DMS 273 treated with DMSO at 0.1 percent for 48 hours (cell line): ENCODE data around the gene NEDD4L.
"Not testable (repeated sequence)": the region's sequence is repeated elsewhere in the genome, so short reads cannot be mapped to it uniquely, and the experiment has no call there.

Experiments
- DNase-seq: peaks from one replicate; lab custom pipeline; 2025; lab: John Stamatoyannopoulos, UW

The NEDD4L gene

DNA sequence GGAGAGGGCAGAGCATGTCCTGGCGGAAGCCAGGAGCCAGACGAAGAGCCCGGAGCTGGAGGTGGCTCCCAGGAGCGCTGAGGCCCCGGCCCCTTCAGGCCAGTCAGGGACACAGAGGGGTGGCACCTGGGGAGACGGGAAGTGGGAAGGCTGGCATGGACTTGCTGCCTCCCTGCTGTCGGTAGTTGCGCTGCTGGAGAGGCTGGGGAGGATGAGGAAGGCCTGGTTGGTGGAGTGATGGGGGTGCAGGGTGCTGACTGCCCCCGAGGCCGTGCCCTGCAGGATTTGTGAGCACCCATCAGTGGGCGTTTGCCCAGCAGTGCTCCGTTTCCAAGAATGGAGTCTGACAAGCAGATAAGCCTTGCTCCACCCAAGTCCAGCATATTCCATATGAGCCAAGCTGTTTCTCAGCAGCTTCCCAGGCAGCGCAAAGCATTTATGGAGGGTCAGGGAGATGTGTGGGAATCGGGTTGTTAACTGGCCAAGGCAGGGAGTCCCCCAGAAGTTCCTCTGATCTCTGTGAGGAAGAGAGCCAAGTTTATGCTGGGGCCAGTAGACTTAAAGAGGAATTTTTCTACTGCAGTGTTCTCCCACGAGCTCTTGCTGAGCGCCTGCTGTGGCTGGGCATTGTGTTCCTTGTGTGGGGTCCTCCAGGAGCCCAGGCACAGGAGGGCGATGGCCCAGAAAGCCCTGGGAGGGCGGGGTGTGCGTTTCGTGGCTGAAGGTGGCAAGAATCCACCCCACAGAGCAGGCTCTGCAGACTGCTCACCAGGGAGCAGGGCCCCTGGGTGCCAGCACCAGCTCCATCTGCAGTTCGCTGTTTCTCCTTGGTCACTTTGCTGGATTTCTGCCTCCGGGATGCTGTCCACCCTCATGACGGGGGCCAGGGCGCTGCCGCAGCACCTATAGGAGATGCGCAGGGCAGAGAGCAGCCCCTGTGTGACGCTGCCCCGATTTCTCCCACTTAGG lies 334.7 kb downstream of the NEDD4L start:
- DNase-seq, result no peak

DNA sequence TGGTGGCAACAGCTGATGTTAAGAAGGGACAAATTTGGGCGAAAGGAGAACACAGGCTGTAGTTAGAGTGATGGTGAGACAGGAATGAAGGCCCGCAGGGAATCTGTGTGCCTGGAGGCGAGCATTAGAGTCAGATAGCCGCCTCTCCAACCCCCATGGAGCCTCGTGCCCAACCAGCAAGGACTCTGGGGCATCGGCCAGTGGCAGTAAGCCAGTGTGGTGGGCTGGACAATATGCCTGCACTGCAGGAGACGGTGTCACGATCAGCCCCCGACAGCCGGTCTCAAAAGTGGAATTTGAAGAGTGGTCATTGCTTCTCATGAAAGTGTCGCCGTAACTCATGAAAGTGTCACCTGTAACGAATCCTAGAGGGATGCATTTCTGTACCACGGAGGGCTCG lies 335.4 kb downstream of the NEDD4L start:
- DNase-seq, result no peak

DNA sequence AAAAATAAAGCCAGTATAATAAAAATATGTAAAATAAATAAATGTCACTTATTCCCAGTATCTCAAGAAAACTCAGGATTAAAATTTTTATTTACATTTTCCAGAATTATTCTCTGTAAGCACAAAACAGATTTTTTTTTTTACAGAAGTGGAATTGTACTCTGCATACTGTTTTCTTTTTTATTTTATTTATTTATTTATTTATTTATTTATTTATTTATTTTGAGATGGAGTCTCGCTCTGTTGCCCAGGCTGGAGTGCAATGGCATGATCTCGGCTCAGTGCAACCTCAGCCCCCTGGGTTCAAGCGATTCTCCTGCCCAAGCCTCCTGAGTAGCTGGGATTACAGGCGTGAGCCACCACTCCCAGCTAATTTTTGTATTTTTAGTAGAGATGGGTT lies 336.1 kb downstream of the NEDD4L start:
- DNase-seq, result not testable (repeated sequence)

DNA sequence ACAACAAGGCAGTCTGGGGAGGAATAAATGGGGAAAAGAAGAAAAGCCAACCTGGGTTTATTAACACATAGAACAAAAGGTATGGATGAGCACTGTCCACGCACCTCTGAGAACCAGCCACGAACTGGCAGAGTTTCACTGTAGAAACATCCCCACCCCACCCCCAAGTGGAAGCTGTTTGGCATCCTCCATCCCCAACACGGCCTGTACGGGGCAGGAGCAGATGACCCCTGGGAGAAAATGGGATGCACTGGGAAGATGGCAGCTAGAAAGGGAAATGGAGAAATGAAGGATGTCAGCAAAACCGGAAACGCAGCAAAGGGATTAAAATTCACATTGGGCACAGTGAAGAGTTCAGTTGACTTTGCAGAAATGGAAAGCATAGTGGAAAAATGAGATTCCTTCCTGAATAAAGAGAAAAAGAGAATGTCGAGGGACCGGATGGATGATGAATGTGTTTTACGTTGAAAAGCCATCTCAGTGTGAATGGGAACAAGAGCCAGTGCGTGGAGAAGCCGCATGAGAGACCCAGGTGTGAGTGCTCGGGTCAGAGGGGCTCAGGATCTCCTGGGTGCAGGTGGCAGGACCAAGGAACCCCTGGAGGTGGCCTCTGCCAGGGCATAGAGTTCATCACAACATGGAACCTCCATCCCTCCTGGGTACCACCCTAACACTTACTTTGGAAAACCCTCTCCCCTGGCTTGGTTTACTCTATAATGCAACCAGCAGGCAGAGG lies 337.8 kb downstream of the NEDD4L start:
- DNase-seq, result no peak

DNA sequence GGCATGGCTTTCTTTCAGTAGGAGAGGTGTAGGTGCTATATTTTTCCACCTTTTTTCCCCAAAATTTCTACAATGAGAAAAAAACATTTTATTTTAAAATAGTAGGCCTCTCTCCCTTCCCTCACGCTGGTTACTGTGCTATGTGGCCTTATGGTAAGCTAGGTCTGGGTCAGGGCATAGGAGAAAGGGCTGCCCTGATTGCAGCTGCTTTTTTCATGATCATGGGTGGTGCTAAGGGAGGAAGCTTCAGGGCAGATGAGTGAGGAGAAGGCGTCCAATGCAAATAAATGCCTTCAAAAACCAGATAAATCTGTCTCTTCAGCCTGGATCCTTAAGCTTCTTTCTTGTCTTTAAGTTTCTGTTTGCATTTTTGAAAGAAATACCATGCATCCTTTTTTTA lies 338.4 kb downstream of the NEDD4L start:
- DNase-seq, result no peak

DNA sequence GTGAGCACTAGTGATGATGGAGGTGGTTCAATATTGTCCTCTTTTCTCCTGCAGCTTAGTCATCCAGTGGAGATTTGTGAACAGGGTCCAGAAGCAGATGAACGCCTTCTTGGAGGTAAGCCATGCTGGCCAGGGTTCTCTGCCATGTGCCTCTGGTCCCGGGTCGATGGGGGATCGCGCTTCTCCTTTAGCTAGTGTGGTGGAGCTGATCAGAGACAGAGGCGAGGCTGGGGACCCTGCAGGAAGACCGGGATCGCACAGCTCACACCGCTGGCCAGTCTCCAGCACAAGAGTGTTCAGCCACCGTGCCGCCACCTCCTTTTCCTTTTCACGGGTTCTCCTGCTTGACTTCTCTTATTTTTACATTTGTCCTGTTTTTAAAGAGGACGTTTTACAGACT lies 341.4 kb downstream of the NEDD4L start:
- DNase-seq, result no peak

DNA sequence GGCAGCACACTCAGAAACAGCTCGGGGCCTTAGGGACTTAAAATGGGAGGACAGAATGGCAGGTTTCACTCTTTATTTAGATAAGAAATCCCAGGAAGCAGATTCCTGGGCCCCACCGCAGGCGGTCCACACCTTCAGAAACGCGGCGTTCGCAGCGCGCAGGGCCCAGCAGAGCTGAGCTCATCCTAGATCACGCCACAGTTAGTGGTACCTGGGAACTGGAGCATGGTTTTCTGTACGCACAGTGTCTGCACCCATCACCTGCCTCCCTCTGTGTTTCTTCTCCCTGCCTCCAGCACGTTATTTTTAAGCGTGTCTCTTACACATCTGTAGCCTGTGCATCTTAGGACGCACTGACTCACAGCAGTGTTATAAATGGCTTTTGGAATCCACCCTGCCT lies 342.8 kb downstream of the NEDD4L start:
- no peak for DNase-seq

DNA sequence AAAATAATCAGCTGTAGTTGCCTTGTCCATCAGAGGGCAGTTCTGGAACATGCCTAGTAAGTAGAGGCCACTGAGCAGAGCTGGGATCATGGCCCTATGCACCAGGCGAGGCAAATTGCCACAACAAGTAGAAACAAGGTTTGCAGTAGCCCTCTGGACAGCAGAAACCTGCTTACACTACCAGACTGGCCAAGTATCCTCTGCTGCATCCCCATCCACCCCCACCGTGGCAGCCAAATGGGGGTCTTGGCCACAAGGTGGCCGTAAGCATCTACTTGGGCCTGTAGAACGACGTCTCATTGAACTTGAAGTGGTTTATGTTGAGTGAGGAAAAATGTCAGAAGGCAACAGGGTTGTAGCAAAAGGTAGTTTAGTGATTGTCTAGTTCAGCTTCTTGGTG lies 343.7 kb downstream of the NEDD4L start:
- DNase-seq, result no peak

DNA sequence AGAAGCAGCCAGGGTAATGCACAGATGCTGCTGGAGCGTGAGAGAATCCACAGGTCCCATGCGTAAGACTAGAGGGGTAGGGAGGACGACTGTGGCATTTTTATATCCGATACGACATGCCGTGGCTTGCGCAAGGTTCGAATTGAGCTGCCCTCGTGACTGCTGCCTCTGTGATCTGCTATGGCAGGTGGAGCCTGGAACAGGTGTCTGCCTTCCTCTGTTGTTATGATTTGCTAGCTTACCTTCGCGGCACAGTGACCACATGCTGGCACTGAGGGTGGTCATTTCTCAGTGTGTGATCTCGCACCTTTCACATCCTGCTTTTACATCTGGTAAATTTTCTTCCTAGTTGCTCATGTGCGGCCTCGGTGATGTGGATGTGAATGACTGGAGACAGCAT lies 344.7 kb downstream of the NEDD4L start:
- DNase-seq, result no peak

DNA sequence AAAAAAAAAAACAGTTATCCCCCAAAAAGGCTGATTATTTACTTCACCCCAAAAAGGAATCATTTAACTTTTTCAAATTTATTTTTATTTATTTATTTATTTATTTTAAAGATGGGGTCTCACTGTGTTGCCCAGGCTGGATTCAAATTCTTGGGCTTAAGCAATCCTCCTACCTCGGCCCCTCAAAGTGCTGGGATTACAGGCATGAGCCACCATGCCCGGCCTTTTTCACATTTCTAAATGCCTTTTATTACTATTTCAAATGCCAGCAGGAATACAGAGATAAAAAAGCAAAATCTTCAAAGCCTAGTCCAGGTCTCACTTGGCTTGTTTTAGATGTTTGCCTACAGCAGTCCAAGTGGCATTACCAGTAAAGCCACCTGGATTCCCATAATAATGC lies 345.7 kb downstream of the NEDD4L start:
- no peak for DNase-seq

DNA sequence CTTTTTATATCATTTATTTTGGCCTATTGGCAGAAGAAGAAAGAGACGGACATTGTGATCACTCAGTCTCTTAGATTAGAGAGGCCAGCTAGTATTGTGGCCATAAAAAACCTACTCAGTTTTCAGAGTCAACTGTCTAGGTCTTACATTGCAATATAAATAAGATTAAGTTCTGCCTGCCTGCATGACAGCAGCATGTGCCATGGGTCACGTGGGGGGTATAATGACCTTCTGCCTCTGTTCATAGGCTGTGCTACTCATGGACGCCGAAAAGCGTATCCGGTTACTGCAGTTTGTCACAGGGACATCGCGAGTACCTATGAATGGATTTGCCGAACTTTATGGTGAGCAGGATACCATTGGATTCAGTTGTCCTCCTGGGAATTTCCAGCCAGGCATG lies 346.4 kb downstream of the NEDD4L start:
- no peak for DNase-seq

DNA sequence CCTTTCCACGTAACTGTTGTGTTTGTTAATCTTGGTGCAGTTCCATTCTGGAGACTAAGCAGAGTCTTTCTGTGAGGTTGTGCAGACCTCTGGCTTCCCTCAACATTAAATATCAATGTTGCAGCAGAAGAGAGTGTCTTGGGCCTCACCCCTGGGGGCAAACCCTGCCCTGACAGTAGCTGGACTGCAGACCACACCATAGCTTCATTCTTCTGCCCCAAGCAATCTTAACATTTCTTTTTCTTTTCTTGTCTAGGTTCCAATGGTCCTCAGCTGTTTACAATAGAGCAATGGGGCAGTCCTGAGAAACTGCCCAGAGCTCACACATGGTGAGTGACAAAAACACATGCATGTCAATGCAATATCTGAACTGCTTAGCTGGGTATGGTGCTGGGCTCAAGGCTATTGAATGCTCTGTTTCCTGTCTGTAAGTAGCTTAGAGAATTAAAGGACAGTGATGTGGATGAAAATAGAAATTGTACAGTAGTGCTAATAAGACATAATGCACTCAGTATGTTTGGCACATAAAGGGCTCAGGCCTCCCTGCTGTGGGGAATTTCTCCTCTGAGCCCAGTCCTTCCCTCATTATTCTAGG lies 347.3 kb downstream of the NEDD4L start:
- no peak for DNase-seq

DNA sequence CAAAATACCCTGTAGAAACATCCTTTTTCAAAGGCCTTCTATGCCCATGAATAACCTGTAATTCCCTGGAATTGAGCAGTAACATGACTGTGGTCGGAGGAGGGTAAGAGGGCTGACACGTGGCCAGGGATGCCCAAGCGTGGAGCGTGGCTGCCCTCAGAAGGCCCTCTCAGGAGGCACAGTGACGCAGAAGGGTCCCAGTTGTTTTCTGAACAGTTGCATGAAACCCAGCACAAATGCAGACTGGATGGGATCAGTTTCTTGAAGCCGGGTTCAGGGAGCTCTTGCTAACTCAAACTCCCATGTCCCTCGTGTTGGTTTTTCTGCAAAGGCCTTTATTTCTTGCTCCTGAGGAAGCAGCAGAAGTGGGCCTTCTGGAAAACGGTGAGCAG lies 347.9 kb downstream of the NEDD4L start:
- DNase-seq, result no peak

DNA sequence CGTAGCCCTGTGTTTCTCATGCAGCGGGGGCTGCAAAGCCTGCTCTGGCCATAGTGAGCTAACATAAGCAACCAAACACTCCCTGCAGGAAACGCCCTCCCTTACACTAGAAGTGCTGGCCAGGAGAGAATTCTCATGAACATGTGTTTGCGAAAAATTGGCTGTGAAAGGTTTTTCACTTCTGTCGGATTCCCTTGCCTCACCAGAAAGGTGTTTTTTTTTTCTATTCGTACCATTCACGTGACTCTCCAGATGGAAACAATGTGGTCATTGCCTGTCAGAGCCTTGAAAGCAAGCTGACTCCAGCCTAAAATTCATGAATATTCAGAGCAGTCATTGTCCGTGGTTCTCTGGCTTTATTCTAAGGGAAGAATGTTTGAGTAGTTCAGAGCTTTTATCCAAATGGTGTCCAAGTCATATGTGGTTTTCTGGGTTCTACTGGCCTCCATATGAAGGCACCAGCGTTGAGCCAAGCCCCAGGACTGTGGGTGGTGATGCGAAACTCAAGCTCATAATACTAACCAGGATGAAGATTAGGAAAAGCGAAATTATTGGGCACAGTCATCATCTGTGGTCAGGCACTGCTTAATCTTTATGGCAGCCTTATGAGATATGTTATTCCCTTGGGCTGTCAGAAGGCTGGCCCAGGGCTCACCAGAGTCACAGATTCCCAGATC lies 348.4 kb downstream of the NEDD4L start:
- DNase-seq, result no peak

DNA sequence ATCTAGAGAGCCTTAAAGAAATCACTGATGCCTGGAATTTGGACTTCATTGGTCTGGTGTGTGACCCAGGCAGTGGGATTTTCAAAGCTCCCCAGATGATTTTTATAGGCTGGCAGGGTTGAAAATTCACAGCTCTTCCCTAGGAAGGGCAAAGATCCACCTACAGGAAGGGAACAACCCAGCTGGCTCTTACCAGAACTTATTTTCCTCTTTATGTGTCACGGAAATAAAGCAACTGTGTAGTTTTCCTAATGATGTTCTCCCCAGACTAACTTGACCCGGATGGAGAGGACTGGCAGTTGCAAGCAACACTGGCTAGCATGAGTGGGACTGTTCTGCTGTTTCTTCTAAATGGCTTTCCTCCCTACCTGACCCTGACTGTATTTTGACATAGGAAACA lies 349.3 kb downstream of the NEDD4L start:
- no peak for DNase-seq

DNA sequence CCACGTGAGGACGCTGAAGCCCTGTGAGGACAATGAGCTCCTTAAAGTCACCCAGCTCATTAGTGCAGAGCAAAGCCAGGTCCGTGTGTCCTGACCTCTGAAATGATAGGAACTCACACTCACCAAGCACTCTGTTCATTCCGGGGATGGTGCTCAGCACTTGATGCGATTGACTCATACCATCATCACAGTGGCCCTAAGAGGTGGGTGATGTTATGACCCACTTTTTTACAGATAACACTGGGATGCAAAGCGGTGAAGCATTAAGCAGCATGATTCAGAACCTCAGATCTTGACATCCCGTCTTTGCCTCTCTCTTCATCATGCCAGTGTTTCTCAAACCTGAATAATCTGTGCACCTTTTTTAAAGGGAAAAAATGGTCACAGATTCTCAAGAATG lies 350.0 kb downstream of the NEDD4L start:
- no peak for DNase-seq

DNA sequence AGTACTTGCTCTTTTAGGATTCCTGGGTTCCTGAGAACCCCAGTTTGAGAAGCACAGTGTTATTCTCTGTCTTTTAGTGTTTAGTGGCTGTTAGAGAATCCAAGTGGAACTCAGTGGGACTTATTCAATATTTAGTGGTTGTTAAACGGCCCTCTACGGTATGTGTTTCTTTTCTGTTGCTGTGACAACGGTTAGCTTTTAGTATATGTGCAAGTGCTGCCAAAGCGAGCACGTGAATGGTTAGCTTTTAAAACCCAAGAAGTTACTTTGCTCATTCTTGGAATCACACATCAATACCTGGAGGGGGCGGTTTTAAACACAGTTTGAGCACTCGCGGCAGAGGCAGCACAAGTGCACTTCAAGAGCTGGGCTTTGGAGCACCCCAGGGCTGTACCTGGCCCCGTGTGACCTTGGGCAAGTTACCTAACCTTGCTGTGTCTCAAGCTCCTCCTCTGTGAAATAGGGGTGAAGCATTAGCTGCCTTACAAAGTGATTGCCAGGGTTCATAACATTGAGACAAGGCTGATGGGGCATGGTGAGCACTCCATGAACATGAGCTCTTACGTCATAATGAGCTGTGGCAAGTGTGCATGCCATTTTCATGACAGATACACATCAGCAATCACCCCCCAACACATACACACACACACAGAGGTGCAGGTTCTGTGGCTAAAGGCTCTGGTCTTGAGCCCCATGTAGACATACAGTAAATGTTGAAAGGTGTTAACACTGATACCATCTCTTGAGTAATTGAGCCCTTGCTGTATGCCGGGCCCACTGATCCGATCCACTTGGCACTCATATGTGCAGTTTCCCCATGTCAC lies 350.8 kb downstream of the NEDD4L start:
- no peak for DNase-seq

DNA sequence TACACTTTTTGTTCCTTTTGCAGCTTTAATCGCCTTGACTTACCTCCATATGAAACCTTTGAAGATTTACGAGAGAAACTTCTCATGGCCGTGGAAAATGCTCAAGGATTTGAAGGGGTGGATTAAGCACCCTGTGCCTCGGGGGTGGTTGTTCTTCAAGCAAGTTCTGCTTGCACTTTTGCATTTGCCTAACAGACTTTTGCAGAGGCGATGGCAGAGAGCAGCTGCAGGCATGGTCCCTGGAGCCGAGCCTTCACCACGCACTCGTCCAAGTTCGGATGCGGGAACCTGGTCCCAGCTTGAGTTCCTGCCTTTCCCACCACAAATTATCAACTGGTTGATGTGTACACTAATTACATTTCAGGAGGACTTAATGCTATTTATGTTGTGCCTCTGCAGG lies 352.1 kb downstream of the NEDD4L start:
- DNase-seq, result no peak

DNA sequence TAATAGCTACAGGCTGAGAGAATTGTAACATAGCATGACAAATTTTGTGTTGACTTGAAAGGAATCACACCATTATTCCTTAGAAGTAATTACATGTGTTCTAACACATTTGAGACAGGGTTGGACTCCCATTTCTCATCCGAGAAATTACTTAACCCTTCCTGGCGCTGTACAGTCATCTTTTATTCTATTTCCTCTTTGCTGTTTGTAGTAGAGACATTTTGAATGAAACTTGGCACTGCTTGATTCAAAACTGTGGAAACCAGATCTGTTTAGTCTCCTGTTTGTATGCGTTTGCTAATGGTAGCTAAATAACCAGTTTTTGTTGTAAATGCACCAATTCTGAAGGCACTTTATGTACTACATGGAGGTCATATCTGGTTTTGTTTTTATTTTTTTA lies 352.9 kb downstream of the NEDD4L start:
- no peak for DNase-seq

DNA sequence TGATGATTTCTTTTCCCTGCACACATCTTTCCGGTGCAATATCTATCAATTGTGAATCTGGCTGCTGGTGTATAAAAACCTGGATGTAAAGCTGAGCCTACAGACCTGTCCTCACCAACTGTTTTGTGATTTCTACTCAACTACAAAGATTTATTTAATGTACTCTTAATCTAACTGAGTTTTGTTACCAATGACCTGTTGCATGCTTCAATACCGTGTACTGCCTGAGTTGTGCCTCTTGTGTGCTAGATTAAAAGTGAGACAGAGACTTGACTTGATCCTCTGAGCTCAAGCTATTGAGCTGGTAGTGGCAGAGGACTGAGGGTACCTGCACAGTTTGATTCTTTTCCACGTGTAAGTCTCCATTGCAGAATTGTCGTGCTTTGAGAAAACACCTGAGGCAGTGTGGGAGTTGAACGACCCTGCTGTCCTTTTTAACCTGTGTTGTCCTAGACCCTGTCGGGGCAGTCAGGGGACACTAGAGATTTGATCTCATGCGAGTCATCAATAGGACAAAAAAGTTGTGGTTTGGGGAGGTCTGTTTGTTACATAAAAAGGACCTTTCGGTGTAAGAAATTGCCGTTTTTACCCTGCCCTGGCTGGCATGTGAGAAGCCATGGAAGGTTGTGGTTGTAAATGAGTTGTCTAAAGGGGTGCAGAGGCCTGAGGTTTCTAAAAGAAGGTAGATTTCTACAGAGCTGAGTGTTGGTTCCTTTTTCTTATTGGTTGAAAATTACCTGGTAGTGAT lies 353.5 kb downstream of the NEDD4L start:
- DNase-seq, result no peak
